ENCODE data around the gene LLCFC1.

DNA sequence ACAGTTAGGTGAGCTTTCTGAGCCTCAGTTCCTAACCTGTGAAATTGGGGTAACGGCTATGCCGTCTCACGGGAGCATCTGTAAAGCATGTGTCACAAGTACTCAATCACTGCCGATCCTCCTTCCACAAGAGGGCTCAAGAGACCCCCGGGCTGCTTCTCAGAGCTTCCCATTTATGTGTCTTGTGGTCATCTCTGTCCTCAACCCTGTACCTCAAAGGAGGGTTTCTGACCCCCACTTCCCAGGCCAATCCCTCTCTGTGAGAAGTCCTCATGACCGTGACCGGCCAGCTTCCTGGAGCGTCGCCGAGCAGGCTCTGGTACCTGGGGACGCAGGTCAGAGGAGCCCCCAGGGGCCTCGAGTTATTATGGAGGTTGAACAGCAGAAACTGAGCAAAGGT, 5.2 kb upstream of the LLCFC1 start:
- TF ChIP-seq, protein P1, sequence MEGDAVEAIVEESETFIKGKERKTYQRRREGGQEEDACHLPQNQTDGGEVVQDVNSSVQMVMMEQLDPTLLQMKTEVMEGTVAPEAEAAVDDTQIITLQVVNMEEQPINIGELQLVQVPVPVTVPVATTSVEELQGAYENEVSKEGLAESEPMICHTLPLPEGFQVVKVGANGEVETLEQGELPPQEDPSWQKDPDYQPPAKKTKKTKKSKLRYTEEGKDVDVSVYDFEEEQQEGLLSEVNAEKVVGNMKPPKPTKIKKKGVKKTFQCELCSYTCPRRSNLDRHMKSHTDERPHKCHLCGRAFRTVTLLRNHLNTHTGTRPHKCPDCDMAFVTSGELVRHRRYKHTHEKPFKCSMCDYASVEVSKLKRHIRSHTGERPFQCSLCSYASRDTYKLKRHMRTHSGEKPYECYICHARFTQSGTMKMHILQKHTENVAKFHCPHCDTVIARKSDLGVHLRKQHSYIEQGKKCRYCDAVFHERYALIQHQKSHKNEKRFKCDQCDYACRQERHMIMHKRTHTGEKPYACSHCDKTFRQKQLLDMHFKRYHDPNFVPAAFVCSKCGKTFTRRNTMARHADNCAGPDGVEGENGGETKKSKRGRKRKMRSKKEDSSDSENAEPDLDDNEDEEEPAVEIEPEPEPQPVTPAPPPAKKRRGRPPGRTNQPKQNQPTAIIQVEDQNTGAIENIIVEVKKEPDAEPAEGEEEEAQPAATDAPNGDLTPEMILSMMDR (IDR thresholded peaks at IDR 0.05; ENCODE audit: low read depth, low read length, poor library complexity, severe bottlenecking) = no peak
- TF ChIP-seq EZH2phosphoT487 (IDR thresholded peaks at IDR 0.05; ENCODE audit: borderline replicate concordance, low read length) = no peak
